GM21515 (cell line): ENCODE data around the gene SYNE4.
"Not testable (repeated sequence)": the region's sequence is repeated elsewhere in the genome, so short reads cannot be mapped to it uniquely, and the experiment has no call there.

ENCODE experiments used
- ATAC-seq: cut with Tn5 transposase; IDR thresholded peaks from one replicate; pipeline ENCODE4 v1.9.1; 2021; ENCODE audit not compliant: unreplicated experiment

SYNE4 gene

GRCh38 chr19:35957411-35957810 lies 51.2 kb downstream of the SYNE4 start:
- ATAC-seq, result not testable (repeated sequence)

GRCh38 chr19:35955881-35956634 lies 52.6 kb downstream of the SYNE4 start:
- no peak for ATAC-seq
